GM20431 (cell line): ENCODE results near the gene AAK1.
"Not testable (repeated sequence)": the region's sequence is repeated elsewhere in the genome, so short reads cannot be mapped to it uniquely, and the experiment has no call there.

Source experiments
- in situ Hi-C: fragments of 300-500 bp; cut with MseI, MboI; formaldehyde crosslinking; loops from one replicate; pipeline ENCODE4 v1.15.0; 2020; ENCODE audit warnings: low sequenced_read_pairs; ENCODE audit not compliant: unreplicated experiment

Gene AAK1

DNA sequence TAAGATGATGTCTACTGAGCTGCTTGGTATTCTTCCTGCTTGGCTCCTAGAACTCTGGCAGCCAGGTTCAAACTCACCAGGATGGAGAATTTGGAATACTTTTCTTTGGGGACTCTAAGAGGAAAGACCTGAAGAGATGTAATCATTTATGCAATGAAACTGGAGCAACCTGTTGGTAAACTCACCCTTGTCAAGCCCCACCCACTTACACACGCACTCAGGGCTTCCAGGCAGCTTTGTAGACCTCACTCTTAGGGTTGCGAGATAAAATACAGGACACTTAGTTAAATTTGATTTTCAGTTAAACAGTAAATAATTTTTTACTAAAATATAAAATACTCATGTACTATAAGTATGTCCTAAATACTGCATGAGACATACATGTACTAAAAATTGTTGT is 19.0 kb upstream of the AAK1 start:
- in situ Hi-C loops = not testable (repeated sequence)

- in situ Hi-C loops = no loop called here
These were observed 17.1 kb upstream of the AAK1 start for GRCh38 chr2:69660637-69661036.

DNA sequence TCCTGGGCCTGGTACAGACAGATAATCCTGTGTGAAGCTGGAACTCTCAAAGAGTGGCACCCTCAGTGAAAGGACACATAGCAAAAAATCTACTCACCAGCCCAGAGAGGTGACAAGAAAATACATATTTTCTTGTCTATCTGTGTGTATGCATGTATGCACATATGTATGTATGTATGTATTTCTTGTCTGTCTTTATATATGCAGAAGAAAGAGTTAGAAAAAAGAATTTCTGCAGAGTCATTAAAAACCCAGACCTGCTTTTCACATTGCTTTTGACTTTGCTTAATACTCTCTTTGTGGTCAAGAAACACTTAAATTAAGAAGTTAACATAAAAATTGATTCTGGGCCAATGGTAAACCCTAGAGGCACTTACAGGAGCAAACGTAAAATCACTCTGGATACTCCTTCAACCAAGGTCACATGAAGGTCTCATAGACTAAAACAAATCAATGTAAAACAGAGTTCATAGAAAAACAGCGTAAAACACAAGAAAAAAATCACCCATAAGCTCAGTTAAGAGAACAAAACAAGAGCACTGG is 16.5 kb upstream of the AAK1 start:
- in situ Hi-C loops = no loop called here

- in situ Hi-C loops = no loop called here
These were observed 15.8 kb upstream of the AAK1 start for GRCh38 chr2:69659349-69659748.

DNA sequence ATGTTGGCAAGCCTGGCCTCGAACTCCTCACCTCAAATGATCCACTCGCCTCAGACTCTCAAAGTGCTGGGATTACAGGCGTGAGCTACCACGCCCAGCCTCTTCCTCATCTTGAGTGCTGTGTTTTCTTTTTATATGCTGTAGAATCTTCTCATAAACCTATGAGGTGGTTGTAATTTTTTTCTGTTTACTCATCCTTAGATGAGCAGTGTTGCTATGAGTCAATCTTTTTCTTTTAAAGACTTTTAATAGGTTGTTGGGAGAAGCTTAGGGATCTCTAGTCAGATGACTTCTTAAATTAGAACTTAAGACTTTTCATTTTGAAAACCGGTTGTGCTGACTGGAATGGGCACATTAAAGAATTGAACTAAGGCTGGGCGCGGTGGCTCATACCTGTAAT is 8.7 kb upstream of the AAK1 start:
- in situ Hi-C loops = no loop called here

- in situ Hi-C loops = not testable (repeated sequence)
These were observed 3.7 kb upstream of the AAK1 start for GRCh38 chr2:69647196-69647595.

GRCh38 chr2:69646714-69647113 is 3.2 kb upstream of the AAK1 start:
- in situ Hi-C loops = no loop called here

- in situ Hi-C loops = no loop called here
These were observed 2.4 kb upstream of the AAK1 start for GRCh38 chr2:69645921-69646320.

- in situ Hi-C loops = no loop called here
These were observed 1.5 kb upstream of the AAK1 start for GRCh38 chr2:69645031-69645431.

DNA sequence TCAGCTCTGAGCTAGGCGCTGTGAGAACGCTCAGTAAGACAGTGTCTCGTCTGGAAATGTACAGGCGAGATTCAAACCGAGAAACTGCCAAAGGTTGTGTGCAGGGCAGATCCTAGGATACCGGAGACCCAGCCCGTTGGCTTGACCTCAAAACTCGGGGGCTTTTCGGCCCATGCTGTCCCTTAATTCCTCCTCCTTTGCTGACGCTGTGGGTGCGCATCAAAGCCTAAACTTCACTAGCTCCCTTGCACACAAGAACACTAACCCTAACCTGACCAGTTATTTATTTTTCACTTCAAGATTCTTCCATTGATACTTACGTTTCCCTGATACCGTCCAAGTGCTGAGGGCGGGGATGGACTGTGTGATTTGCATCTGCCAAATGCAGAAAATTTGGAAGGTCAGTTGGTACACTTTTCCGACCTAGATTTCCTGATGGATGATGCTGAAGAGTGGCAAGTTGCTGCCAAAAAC is 1.0 kb upstream of the AAK1 start:
- in situ Hi-C loops = no loop called here

GRCh38 chr2:69642709-69643601 is 584 bp downstream of the AAK1 start:
- in situ Hi-C loops = no loop called here

DNA sequence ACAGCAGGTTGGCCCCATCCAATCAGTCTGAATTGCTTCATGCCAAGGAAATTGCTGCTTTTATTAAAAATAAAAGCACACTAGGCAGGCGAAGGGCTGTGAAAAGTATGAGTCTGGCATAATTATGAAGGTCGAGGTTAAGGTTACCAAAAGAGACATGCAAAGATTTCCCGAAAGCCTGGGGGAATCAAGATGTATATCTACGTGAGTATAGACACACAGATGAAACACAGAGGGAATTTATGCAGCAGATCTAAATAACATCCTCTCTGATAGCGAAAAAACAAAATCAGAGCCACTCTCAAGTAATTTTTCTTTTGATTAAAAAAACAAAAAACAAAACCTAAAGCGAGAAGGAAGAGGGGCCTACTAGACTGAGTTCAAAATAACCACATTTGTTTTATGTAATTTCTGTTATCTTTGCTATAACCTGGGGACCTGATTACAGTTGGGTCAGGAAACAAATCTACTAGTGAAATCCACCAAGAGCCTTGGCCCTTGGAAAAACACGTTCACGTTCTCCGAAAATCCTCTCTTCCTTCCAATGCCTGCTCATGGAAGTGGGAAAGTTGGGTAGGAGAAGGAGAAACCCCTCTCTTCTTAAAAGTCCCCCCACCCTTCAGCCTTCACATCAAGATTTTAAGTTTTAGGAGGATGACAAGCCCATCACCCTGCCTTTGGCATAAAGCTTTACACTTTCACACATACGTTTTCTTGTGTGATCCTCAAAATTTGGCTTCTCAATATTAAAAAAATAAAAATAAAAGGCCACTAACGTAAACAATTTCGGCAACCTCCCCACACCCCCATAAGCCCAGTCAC is 1.4 kb downstream of the AAK1 start:
- in situ Hi-C loops = no loop called here

DNA sequence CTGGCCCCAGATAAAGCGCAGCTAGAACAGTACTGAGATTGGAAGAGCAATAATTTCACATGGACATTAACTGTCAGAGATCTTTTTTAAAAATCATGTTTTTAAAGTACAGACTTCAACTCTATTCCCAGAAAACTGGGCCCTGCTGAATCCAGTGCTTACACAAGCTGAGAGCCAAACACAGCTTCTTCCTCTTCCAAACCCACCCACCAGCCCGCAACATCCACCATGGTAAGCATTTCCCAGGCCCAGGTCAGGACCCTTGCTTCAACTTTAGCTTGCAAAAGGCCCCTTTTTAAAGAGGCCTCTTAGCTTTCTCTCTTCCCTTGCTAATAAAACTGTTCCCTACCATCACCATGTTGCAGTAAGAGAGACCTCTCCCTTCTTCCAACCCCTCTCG is 2.1 kb downstream of the AAK1 start:
- in situ Hi-C loops = no loop called here

GRCh38 chr2:69639266-69639665 is 4.3 kb downstream of the AAK1 start:
- in situ Hi-C loops = no loop called here

- in situ Hi-C loops = no loop called here
These were observed 4.9 kb downstream of the AAK1 start for GRCh38 chr2:69638630-69639029.

GRCh38 chr2:69637923-69638322 is 5.6 kb downstream of the AAK1 start:
- in situ Hi-C loops = no loop called here

DNA sequence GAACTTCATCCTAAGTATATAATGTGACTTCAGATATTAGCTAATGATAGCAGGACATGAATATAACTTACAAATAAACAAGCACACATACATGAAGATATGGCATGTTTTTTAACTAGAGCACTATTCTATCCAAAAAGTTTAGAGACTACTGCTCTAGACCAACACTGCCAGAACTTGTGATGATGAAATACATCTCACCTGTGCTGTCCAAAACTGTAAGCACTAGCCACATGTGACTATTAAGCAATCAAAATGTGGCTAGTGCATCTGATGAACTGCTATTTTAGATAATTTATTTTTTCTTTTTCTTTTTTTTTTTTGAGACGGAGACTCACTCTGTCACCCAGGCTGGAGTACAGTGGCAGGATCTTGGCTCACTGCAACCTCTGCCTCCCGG is 7.1 kb downstream of the AAK1 start:
- in situ Hi-C loops = no loop called here

GRCh38 chr2:69635432-69635831 is 8.1 kb downstream of the AAK1 start:
- in situ Hi-C loops = no loop called here

DNA sequence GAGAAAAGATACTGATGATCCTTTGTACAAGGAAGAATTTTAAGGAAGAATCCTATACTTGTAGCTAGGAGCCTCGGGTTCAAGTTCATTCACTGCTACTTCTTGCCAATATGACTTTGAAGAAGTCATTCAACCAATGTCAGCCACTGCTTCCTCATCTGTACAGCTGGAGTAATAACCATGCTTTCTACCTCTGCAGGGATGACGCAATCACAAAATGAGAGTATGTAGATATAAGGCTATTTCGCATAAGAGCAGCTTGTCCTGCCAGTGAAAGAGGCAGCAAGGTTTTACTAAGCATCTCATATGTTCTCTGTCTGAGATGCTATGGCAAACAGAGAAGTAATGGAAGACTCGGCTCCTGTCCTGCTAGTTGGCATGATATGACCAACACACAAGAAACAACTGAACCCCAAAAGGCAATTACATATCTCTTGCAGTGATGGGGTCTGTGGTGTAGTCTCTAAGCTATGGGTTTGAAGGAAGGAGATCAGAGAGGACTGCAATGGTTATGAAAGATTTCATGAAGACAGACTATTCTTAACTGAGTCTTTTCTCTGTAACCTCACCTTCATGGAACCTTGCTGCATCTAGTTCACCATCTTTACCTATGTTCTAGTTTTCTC is 9.2 kb downstream of the AAK1 start:
- in situ Hi-C loops = no loop called here

- in situ Hi-C loops = no loop called here
These were observed 12.1 kb downstream of the AAK1 start for GRCh38 chr2:69631402-69631801.
